ENCODE results near the gene USP47. TPM values are rescaled to one million over a fixed set of nuclear protein-coding genes. Genes with fewer than 3 reads are reported as not detected.

USP47 gene
- total and polyA plus RNA-seq, 9 of the 15 experiments (the other 6 are each of a cell fraction or from before 2014, with no cell fraction given) = 13.1 to 63.6 (median 34.7) TPM

- H3K79me2 ChIP-seq (ENCODE audit: control insufficient read depth, insufficient read depth, low read length) = no peaks in the 10 kb centered on the region
- CTCF ChIA-PET (ENCODE audit: low intra/inter-chr PET ratio) = no interaction called here
- WGBS (ENCODE audit: insufficient coverage, low coverage, missing lambda C conversion rate) = 12% methylated on average over 12 of the region's 13 CpGs
- H3K27me3 ChIP-seq (ENCODE audit: control insufficient read depth in 2 of 2, insufficient read depth in 2 of 2, low read length in 2 of 2) = peaks cover 6 to 67% of the 10 kb centered on the region in 2 experiments; a peak in 4 of 5 replicates
- no peak overlapping the region for H3K4me3 ChIP-seq
- H3K27ac ChIP-seq (ENCODE audit: extremely low read depth, low read depth, low read length) = no peak overlapping the region
- in situ Hi-C loops (cut with MboI) = no loop called here
- peak in 1 of 4 experiments; percentile 13 for DNase-seq (ENCODE audit: extremely low read depth in 1 of 4, low spot score in 3 of 4)
- peak; percentile 40 for ATAC-seq
- POLR2A ChIA-PET = interaction anchor here (1.0 kb wide), 2 partner anchors 10 to 12 kb away, joined by 4 to 5 read pairs; no protein-coding TSS in a partner anchor
- H3K9me1 ChIP-seq (ENCODE audit: control insufficient read depth, insufficient read depth, low read length) = no peaks in the 10 kb centered on the region
- no peaks in the 10 kb centered on the region for H3K36me3 ChIP-seq (ENCODE audit: control insufficient read depth, insufficient read depth, low read length)
- no peak overlapping the region for H3K4me2 ChIP-seq (ENCODE audit: insufficient read depth, low read length)
- intact Hi-C loops (cut with micrococcal nuclease) = no loop called here
- no peaks in the 10 kb centered on the region for H4K20me1 ChIP-seq (replicated peaks; ENCODE audit: control insufficient read depth, insufficient read depth, low read length)
- no peak for FAIRE-seq
- H3K4me1 ChIP-seq (replicated peaks in 1 of 2; ENCODE audit: control insufficient read depth in 2 of 2, insufficient read depth in 2 of 2, low read length in 2 of 2) = peaks cover 0 to 4% of the 10 kb centered on the region in 2 experiments; a peak in 3 of 5 replicates
- BruUV-seq (replicated peaks) = no TSS peak
- H2AFZ ChIP-seq (ENCODE audit: low read depth, low read length) = peak overlapping the region; percentile 42
- 0 out of 2 replicates have a peak, but pooled peaks cover 1% of the 10 kb centered on the region for H3K9me3 ChIP-seq (replicated peaks; ENCODE audit: control insufficient read depth, insufficient read depth, low read depth, low read length)
- H3K9ac ChIP-seq (ENCODE audit: insufficient read depth in 1 of 2, low read depth in 2 of 2, low read length in 2 of 2) = peak overlapping the region in 1 of 2 experiments; percentile 13; a peak in 1 of 4 replicates
- TF ChIP-seq UBTF (IDR thresholded peaks at IDR 0.05; ENCODE audit: borderline replicate concordance in 1 of 2, low read depth in 2 of 2, low read length in 2 of 2) (no peak), NR2C2 (CRISPR knock-in tag; IDR thresholded peaks at IDR 0.05) (no peak), NR2C2 (tag; IDR thresholded peaks at IDR 0.05) (peak; percentile 82), E4F1 (CRISPR knock-in tag; IDR thresholded peaks at IDR 0.05; ENCODE audit: borderline replicate concordance) (no peak), THRB (CRISPR knock-in tag; conservative IDR thresholded peaks at IDR 0.05) (no peak), C11orf30 (IDR thresholded peaks at IDR 0.05; ENCODE audit: low read depth) (no peak), SRSF9 (IDR thresholded peaks at IDR 0.05; ENCODE audit: borderline replicate concordance, low read depth, low read length) (no peak), GABPA (tag; conservative IDR thresholded peaks at IDR 0.05; ENCODE audit: low read depth) (peak; percentile 75)
- TF ChIP-seq, protein P1, sequence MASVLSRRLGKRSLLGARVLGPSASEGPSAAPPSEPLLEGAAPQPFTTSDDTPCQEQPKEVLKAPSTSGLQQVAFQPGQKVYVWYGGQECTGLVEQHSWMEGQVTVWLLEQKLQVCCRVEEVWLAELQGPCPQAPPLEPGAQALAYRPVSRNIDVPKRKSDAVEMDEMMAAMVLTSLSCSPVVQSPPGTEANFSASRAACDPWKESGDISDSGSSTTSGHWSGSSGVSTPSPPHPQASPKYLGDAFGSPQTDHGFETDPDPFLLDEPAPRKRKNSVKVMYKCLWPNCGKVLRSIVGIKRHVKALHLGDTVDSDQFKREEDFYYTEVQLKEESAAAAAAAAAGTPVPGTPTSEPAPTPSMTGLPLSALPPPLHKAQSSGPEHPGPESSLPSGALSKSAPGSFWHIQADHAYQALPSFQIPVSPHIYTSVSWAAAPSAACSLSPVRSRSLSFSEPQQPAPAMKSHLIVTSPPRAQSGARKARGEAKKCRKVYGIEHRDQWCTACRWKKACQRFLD (CRISPR knock-in tag; IDR thresholded peaks at IDR 0.05) = 0 out of 2 replicates have a peak, but pooled peaks have one; percentile 22
- TF ChIP-seq, protein P2, sequence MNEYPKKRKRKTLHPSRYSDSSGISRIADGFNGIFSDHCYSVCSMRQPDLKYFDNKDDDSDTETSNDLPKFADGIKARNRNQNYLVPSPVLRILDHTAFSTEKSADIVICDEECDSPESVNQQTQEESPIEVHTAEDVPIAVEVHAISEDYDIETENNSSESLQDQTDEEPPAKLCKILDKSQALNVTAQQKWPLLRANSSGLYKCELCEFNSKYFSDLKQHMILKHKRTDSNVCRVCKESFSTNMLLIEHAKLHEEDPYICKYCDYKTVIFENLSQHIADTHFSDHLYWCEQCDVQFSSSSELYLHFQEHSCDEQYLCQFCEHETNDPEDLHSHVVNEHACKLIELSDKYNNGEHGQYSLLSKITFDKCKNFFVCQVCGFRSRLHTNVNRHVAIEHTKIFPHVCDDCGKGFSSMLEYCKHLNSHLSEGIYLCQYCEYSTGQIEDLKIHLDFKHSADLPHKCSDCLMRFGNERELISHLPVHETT (CRISPR knock-in tag; conservative IDR thresholded peaks at IDR 0.05 in 1 of 2, IDR thresholded peaks at IDR 0.05 in 1 of 2) = 0 out of 4 replicates have a peak, but pooled peaks of 1 of the 2 experiments have one; percentile 18
Measured at GRCh38 chr11:11978792-11979487, 137.2 kb downstream of the USP47 start.
